GM13976 (cell line): ENCODE data around the gene C3orf18.

Experiments
- DNase-seq: peaks from one replicate; pipeline ENCODE4 v3.0.0; 2012; ENCODE audit warnings: low spot score
- CTCF ChIP-seq: IDR thresholded peaks from 2 replicates; pipeline ENCODE4 v1.5.1; 2012; ENCODE audit warnings: borderline replicate concordance, mild to moderate bottlenecking; ENCODE audit not compliant: insufficient read depth; ENCODE audit errors: extremely low read depth, missing control alignments, control extremely low read depth
- in situ Hi-C: fragments of 300-500 bp; cut with MboI; formaldehyde crosslinking; loops from one replicate; pipeline ENCODE4 v1.12.0; 2022; ENCODE audit warnings: low sequenced_read_pairs, mixed read lengths, inconsistent platforms; ENCODE audit not compliant: unreplicated experiment

C3orf18 gene

GRCh38 chr3:50552598-50552997 is 14.9 kb downstream of the C3orf18 start:
- in situ Hi-C loops = no loop called here
- TF ChIP-seq CTCF = no peak
- DNase-seq = no peak

- no peak for TF ChIP-seq CTCF
- DNase-seq = no peak
- in situ Hi-C loops = no loop called here
Observed at GRCh38 chr3:50551681-50552435, 15.7 kb downstream of the C3orf18 start.

- in situ Hi-C loops = no loop called here
- DNase-seq = no peak
- TF ChIP-seq CTCF = no peak
Observed at GRCh38 chr3:50551054-50551659, 16.4 kb downstream of the C3orf18 start.

GRCh38 chr3:50550079-50550736 is 17.3 kb downstream of the C3orf18 start:
- in situ Hi-C loops = no loop called here
- DNase-seq = peak; percentile 86
- TF ChIP-seq CTCF = peak; percentile 68

GRCh38 chr3:50549226-50549625 is 18.3 kb downstream of the C3orf18 start:
- in situ Hi-C loops = no loop called here
- no peak for DNase-seq
- no peak for TF ChIP-seq CTCF

- no peak for DNase-seq
- TF ChIP-seq CTCF = no peak
- in situ Hi-C loops = no loop called here
Observed at GRCh38 chr3:50545781-50546180, 21.8 kb downstream of the C3orf18 start.
